Hematopoietic multipotent progenitor cell (in vitro differentiated cells): ENCODE results near the gene TCIRG1. TPM values are rescaled to one million over a fixed set of nuclear protein-coding genes. Genes with fewer than 3 reads are reported as not detected.
A peak's percentile ranks its signal among the peaks of the same experiment; 100 is the strongest.

Source experiments
- DNase-seq, 3 donors: peaks; one replicate each; pipeline ENCODE4 v3.0.0-alpha.2; 2011 to 2015; ENCODE audit warnings: low read depth in 2 of 3, low spot score in 2 of 3
- total RNA-seq: library from RNA; depleted of rRNA; stranded (reverse); fragments of >200 nt; gene quantifications from one replicate; pipeline ENCODE4 v1.2.3, GENCODE V29; 2012

The TCIRG1 gene
- total RNA-seq, 1 donor: 99.9 TPM

- DNase-seq: no peak
Measured at GRCh38 chr11:68016161-68016903, 22.5 kb upstream of the TCIRG1 start.

GRCh38 chr11:68016904-68017817 lies 21.7 kb upstream of the TCIRG1 start:
- no peak for DNase-seq

DNA sequence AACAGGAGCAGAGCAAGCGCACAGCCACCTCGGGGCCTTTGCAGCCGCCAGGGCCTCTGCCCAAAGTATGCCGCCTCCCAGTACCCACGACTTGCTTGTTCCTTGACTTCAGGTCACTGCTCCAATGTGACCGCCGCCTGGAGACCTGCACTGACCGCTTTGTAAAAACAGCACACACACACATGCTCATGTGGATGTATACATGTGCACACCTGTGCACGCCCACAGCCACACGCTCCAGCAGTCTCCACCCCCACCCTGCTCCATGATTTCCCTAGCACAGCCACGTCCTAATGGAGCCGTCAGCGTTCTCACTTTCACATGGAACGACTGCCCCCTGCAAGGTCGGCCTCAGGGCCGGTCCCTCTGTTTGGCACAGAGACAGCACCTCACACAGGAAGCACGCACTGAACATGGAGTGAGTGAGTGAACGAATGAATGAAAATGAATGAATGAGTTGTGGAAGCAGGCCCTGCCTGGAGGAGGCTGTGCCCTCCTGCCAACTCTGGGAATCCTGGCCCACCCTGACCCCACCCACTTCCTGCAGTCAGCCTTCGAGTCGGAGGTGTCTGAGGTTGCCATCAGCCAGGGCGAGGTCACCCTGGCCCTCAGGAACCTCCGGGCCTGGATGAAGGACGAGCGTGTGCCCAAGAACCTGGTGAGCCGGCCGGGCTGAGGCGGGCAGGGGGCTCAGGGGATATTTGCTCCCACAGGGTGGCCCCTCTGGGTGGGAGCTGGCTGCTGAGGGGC lies 20.7 kb upstream of the TCIRG1 start:
- no peak for DNase-seq

- DNase-seq: no peak
Measured at GRCh38 chr11:68018730-68019190, 20.1 kb upstream of the TCIRG1 start.

DNA sequence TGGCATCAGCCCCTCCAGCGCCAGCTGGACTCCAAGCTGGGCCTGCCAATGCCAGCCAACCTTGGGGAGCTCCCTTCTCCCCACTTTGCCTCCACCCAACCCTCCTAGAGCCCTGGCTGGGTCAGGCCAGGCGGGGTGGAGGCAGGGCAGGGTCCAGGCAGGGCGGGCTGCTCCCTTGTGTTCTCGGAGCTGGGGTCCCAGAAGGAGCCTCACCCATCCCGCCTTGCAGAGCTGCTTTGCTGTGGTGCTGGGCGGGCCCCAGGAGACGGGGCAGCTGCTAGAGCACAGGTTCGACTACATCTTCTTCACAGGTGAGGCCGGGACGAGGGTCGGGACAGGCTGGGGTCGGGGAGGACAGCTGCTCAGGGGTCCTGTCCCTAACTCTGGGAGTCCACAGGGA lies 19.3 kb upstream of the TCIRG1 start:
- DNase-seq: no peak

- no peak for DNase-seq
Measured at GRCh38 chr11:68020575-68020974, 18.2 kb upstream of the TCIRG1 start.

DNA sequence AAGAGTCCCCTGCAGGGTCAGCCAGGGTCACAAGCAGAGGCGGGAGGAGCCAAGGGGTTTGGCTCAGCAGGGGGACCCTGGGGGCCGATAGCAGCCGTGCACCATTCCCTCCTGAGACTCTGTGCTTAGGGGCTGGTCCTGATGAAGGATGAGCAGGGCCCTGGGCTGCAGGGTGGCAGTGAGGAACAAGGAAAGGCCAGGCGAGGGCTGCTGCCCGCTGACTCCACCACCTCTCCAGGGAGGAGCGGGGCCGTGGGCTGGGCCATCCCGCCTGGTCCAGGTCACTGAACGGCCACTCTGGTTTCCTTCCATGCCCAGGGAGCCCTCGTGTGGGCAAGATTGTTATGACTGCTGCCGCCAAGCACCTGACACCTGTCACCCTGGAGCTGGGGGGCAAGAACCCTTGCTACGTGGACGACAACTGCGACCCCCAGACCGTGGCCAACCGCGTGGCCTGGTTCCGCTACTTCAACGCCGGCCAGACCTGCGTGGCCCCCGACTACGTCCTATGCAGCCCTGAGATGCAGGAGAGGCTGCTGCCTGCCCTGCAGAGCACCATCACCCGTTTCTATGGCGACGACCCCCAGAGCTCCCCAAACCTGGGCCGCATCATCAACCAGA lies 17.5 kb upstream of the TCIRG1 start:
- DNase-seq: no peak

GRCh38 chr11:68022531-68022930 lies 16.3 kb upstream of the TCIRG1 start:
- DNase-seq: no peak

- DNase-seq: no peak
Measured at GRCh38 chr11:68024508-68024907, 14.3 kb upstream of the TCIRG1 start.

- DNase-seq: no peak
Measured at GRCh38 chr11:68025047-68025446, 13.8 kb upstream of the TCIRG1 start.

DNA sequence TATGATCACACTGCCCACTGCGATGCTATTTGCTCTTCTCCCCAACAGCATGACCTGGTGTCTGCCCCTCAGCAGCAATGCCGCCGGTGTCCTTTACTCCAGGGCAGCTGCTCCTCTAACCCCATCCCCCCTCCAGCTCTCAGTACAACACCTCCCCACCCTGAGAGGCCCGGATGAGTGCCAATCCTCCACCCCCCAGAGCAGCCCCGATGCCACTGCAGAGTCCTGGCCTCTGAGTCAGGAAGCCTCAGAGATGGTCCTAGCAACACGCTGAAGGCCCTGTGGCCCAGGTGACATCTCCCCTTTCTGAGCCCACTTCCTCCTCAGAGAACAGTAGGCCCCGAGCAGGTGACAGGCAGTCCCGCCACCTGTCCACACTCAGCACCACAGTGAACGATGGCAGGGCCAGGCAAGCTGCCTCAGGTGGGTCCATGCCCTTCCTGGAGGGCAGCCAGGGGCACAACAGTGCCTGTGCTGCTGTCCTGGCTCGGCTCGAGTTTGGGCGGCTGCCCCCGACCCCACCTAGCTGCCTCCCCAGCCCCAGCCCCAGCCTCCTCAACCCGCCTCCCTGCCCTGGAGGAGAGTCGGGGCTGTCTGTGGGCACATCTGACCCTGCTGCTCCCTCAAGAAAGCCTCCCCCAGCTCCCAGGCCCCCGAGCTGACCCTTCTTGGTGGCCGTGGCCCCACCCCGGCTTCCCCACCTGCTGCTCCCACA lies 12.3 kb upstream of the TCIRG1 start:
- no peak for DNase-seq

DNA sequence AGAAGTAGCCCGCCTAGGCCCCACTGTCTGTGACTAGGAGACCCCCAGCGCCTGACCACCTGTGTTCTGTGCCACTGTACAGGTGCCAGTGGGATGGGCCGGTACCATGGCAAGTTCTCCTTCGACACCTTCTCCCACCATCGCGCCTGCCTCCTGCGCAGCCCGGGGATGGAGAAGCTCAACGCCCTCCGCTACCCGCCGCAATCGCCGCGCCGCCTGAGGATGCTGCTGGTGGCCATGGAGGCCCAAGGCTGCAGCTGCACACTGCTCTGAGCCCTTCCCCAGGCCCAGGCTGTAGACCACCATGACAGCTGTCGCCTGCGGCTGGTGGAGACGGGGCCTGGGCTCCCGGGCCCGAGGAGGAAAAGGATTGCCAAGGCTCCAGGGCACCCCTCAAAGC lies 11.2 kb upstream of the TCIRG1 start:
- no peak for DNase-seq

DNA sequence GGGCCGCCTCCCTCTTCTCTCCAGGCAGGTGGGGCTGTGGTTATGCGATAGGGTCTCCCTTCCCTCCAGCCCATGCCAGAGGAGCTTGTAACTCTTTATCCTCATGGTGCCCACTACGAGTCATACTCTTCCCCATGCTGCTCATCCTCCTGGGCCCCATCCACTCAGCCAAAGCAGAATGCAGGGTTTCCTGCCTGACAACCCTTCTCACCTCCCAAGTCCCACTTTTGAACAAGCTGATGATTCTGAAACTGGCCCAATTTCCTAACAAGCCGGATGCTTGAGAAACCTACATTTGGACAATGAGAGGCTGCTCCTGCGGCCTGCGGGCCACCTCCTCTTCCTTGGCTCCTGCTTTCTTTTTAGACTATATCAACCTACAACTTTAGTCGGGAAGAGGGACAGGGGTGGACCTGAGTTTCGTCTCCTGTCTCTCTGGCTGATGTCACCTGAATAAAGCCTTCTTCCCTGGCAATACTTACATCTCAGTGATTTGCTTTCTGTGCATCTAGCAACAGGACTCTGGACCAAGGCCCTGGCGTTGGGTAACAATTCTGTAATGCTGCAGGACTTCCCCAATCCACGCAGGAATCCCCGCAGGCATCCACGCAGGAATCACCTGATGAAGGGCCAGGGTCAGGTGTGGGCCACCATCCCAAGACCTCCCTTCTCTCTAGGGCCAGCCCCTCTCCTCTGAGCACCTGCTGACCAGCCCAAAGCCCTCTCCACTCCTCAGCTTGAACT lies 9.9 kb upstream of the TCIRG1 start:
- DNase-seq: no peak

DNA sequence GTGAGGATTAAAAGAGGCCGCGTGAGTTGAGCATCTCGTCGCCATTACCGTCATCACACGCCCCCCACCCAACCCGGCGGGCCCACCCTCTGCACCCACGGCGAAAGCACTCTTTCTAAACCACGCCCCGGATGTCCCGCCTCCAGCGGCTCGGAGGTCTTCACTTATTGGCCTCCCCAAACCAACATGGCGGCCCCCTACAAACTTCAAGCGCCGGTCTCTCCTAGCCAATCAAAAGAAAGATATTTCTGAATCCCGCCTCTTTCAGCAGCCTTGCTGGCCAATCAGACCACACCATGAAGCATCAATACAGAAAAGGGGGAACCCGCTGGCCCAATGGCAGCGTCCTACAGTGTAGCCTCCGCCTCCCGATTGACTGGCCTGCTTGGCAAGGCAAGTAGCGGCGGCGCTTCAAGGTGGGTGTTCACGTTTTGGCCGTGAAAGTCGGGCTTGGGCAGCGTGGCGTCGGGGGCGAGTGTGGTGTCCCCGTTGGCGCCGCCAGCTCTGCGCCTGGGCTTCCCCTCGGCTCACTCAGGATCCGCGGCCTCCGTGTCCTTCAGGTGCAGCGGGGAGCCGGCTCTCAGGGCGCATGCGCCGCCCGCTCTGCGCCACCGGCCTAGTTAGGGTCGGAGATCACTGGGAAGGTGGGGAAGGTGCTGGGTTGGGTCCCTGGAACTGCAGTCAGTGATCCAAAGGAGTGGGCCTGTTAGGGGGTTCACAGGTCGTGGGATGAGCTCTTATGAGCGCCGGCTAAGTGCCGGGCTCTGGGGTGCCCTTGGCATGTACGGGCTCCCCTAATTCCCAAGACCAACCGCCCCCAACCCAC lies 8.3 kb upstream of the TCIRG1 start, which contains the start of gene NDUFS8:
Gene NDUFS8 (plus strand): TSS at position 364 of the 826 bp plus-strand sequence. CDS start 1,471 bp downstream, outside the sequence.
- peak; percentile 87 to 100 (median 98) for DNase-seq

GRCh38 chr11:68031144-68031464 lies 7.7 kb upstream of the TCIRG1 start:
- no peak for DNase-seq

DNA sequence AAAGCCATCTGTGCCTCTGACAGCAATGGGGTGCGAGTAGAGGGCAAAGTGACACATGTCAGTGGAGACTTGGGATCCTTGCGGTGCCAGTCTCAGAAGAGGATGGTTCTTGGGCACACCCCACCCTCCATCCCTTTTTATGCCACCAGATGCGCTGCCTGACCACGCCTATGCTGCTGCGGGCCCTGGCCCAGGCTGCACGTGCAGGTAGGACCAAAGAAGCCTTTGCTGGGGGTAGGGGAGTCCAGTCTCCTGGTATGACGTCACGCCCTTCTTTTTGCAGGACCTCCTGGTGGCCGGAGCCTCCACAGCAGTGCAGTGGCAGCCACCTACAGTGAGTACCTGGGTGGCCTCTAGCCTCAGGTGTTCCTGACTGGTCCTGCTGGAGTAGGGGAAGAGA lies 6.8 kb upstream of the TCIRG1 start:
- no peak for DNase-seq

DNA sequence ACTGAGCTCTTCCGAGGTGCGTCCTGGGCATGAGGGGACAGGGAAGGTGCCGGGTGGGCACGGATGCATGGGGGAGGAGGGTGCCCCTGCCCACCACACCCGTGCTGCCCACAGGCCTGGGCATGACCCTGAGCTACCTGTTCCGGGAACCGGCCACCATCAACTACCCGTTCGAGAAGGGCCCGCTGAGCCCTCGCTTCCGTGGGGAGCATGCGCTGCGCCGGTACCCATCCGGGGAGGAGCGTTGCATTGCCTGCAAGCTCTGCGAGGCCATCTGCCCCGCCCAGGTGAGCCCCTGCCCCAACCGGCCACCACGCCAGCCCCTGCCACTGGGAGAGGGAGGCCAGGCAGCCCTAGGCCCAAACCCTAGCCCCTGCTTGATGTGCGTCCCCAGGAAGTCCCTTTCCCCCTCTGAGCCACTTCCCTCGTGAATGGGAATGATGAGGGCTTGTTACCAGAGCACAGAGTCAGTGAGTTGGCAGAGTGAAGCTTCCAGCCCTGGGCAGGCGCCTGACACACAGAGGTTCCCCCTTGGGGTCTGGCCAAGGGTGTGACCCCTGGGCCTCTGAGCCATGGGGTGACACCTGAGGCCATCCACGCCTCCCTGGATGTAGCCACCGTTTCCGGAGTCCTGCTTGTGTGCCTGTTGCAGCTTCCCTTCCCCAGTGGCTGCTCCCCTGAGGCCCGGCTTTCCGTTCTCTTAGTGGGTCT lies 5.7 kb upstream of the TCIRG1 start:
- no peak for DNase-seq

DNA sequence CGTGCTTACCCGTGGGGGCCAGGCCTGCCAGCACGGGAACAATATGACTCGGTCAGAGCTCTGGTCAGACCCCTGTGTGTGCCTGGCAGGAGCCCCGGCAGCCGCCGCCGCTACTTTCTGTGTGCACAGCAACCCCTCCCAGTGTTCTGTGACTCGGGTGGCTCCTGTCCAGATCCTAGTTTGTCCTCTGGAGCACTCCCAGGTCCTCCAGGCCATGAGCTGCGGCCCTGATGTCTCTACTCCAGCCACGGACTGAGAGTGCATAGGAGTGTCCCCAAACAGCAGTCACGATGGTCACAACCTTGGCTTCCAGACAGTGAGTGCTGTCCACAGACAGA lies 5.1 kb upstream of the TCIRG1 start:
- no peak for DNase-seq
